ENCODE results near the gene TREML2. TPM values are rescaled to one million over a fixed set of nuclear protein-coding genes. Genes with fewer than 3 reads are reported as not detected.

TREML2 gene
- polyA plus RNA-seq, 1 of the 3 experiments (the other 2 are of a cell fraction): not detected

DNA sequence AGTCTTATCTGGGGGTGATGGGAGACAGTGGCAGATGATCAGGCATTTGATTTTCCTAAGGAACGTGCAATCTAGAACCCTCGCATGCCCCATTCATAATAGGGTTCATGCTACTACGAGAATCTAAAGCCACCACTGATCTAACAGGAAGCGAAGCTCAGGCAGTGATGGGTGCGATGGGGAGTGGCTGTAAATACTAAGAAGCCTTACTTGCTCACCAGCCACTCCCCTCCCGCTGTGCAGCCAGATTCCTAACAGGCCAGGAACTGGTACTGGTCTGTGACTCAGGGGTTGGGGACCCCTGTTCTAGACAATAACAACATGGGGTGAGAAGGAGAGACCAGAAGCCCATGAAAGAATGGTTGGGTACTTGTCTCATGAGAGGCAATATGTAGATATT, 31.7 kb upstream of the TREML2 start:
- DNase-seq: no peak
- Histone ChIP-seq H3K4me1 (ENCODE audit: control insufficient read depth in 1 of 2, insufficient read depth in 2 of 2, low read depth in 1 of 2, low read length in 1 of 2) (no peaks in the 10 kb centered on the region), H3K4me3 (ENCODE audit: low read depth in 2 of 2, low read length in 1 of 2) (no peak overlapping the region), H3K4me2 (no peak overlapping the region), H3K36me3 (replicated peaks in 1 of 2; ENCODE audit: control insufficient read depth in 1 of 2, insufficient read depth in 2 of 2, low read length in 1 of 2) (no peaks in the 10 kb centered on the region), H3K79me2 (ENCODE audit: insufficient read depth) (no peaks in the 10 kb centered on the region), H3K9me3 (no peaks in the 10 kb centered on the region; the same call in 1 of the 2 replicates), H3K9ac (no peak overlapping the region), H3F3A (replicated peaks; ENCODE audit: insufficient read depth) (no peaks in the 10 kb centered on the region), H3K9me2 (no peaks in the 10 kb centered on the region), H4K20me1 (ENCODE audit: insufficient read depth) (no peaks in the 10 kb centered on the region), H3K27ac (ENCODE audit: low read depth in 2 of 2, low read length in 1 of 2) (no peak overlapping the region), H2AFZ (ENCODE audit: low read depth) (no peak overlapping the region), H3K27me3 (ENCODE audit: insufficient read depth) (peaks cover 5% of the 10 kb centered on the region; the same call in 1 of the 2 replicates)
- TF ChIP-seq, protein P1, sequence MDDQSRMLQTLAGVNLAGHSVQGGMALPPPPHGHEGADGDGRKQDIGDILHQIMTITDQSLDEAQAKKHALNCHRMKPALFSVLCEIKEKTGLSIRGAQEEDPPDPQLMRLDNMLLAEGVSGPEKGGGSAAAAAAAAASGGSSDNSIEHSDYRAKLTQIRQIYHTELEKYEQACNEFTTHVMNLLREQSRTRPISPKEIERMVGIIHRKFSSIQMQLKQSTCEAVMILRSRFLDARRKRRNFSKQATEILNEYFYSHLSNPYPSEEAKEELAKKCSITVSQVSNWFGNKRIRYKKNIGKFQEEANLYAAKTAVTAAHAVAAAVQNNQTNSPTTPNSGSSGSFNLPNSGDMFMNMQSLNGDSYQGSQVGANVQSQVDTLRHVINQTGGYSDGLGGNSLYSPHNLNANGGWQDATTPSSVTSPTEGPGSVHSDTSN (IDR thresholded peaks at IDR 0.05): no peak
- no peak for TF ChIP-seq NRF1 (IDR thresholded peaks at IDR 0.05; ENCODE audit: low read depth, low read length)
- TF ChIP-seq, protein P2, sequence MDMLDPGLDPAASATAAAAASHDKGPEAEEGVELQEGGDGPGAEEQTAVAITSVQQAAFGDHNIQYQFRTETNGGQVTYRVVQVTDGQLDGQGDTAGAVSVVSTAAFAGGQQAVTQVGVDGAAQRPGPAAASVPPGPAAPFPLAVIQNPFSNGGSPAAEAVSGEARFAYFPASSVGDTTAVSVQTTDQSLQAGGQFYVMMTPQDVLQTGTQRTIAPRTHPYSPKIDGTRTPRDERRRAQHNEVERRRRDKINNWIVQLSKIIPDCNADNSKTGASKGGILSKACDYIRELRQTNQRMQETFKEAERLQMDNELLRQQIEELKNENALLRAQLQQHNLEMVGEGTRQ (IDR thresholded peaks at IDR 0.05; ENCODE audit: borderline replicate concordance, low read depth, low read length): no peak
- no peak for TF ChIP-seq GABPA (IDR thresholded peaks at IDR 0.05; ENCODE audit: low read depth)
- TF ChIP-seq SMC3 (IDR thresholded peaks at IDR 0.05; ENCODE audit: low read depth, low read length): no peak
- no peak for TF ChIP-seq MEF2A (IDR thresholded peaks at IDR 0.05; ENCODE audit: borderline replicate concordance, low read depth)
- TF ChIP-seq POLR2AphosphoS5 (IDR thresholded peaks at IDR 0.05; ENCODE audit: low read depth, low read length): no peak
- no peak for TF ChIP-seq FOSL2 (IDR thresholded peaks at IDR 0.05; ENCODE audit: borderline replicate concordance, low read depth)
- no peak for TF ChIP-seq JUND (IDR thresholded peaks at IDR 0.05)
- TF ChIP-seq GATA2 (CRISPR knock-in tag; IDR thresholded peaks at IDR 0.05): no peak
- TF ChIP-seq, protein P3, sequence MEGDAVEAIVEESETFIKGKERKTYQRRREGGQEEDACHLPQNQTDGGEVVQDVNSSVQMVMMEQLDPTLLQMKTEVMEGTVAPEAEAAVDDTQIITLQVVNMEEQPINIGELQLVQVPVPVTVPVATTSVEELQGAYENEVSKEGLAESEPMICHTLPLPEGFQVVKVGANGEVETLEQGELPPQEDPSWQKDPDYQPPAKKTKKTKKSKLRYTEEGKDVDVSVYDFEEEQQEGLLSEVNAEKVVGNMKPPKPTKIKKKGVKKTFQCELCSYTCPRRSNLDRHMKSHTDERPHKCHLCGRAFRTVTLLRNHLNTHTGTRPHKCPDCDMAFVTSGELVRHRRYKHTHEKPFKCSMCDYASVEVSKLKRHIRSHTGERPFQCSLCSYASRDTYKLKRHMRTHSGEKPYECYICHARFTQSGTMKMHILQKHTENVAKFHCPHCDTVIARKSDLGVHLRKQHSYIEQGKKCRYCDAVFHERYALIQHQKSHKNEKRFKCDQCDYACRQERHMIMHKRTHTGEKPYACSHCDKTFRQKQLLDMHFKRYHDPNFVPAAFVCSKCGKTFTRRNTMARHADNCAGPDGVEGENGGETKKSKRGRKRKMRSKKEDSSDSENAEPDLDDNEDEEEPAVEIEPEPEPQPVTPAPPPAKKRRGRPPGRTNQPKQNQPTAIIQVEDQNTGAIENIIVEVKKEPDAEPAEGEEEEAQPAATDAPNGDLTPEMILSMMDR (IDR thresholded peaks at IDR 0.05): no peak
- TF ChIP-seq ELF1 (IDR thresholded peaks at IDR 0.05): no peak
- POLR2A ChIA-PET: no interaction called here
- WGBS (ENCODE audit: low lambda C conversion rate): 5% methylated on average over 6 of the region's 6 CpGs
- CTCF ChIA-PET: no interaction called here

DNA sequence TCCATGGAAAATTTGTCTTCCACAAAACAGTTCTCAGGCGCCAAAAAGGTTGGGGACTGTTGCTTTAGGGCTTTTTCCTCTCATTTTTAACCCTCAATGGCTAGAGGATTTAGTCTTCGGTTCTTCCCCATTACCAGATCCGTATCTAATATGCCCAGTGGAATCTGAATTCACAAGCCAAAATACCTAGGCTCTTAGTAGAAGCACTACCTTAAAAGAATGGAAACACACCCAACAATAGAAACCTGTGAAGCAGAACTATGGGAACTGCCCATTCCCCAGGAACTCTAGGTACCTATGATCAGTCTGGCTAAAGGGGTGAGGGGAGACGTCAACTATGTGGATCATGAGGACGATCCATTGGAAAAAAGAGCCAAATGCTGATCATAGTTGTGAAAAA, 30.3 kb upstream of the TREML2 start:
- H3K9me3 ChIP-seq: no peaks in the 10 kb centered on the region; the same call in 1 of the 2 replicates
- no peak overlapping the region for H3K9ac ChIP-seq
- no peak overlapping the region for H3K27ac ChIP-seq (ENCODE audit: low read depth in 2 of 2, low read length in 1 of 2)
- no peaks in the 10 kb centered on the region for H4K20me1 ChIP-seq (ENCODE audit: insufficient read depth)
- ChIA-PET CTCF (no interaction called here), POLR2A (no interaction called here)
- no peaks in the 10 kb centered on the region for H3F3A ChIP-seq (replicated peaks; ENCODE audit: insufficient read depth)
- 6% methylated on average over 5 of the region's 5 CpGs for WGBS (ENCODE audit: low lambda C conversion rate)
- H3K4me1 ChIP-seq (ENCODE audit: control insufficient read depth in 1 of 2, insufficient read depth in 2 of 2, low read depth in 1 of 2, low read length in 1 of 2): no peaks in the 10 kb centered on the region
- H3K79me2 ChIP-seq (ENCODE audit: insufficient read depth): no peaks in the 10 kb centered on the region
- DNase-seq: no peak
- H3K4me2 ChIP-seq: no peak overlapping the region
- no peaks in the 10 kb centered on the region for H3K9me2 ChIP-seq
- no peak overlapping the region for H2AFZ ChIP-seq (ENCODE audit: low read depth)
- no peaks in the 10 kb centered on the region for H3K36me3 ChIP-seq (replicated peaks in 1 of 2; ENCODE audit: control insufficient read depth in 1 of 2, insufficient read depth in 2 of 2, low read length in 1 of 2)
- H3K4me3 ChIP-seq (ENCODE audit: low read depth in 2 of 2, low read length in 1 of 2): no peak overlapping the region
- peaks cover 5% of the 10 kb centered on the region; the same call in 1 of the 2 replicates for H3K27me3 ChIP-seq (ENCODE audit: insufficient read depth)
- no peak for TF ChIP-seq RFX5 (IDR thresholded peaks at IDR 0.05; ENCODE audit: low read length)
- TF ChIP-seq FOXJ3 (CRISPR knock-in tag; IDR thresholded peaks at IDR 0.05): no peak
- TF ChIP-seq, protein P2 (IDR thresholded peaks at IDR 0.05; ENCODE audit: borderline replicate concordance, low read depth, low read length): no peak
- TF ChIP-seq GATA2 (CRISPR knock-in tag; IDR thresholded peaks at IDR 0.05): no peak
- TF ChIP-seq SIN3A (IDR thresholded peaks at IDR 0.05; ENCODE audit: borderline replicate concordance, low read depth, low read length): no peak
- no peak for TF ChIP-seq JUND (IDR thresholded peaks at IDR 0.05)
- TF ChIP-seq, protein P3 (IDR thresholded peaks at IDR 0.05): no peak
- TF ChIP-seq, protein P1 (IDR thresholded peaks at IDR 0.05): no peak
- TF ChIP-seq, protein P4, sequence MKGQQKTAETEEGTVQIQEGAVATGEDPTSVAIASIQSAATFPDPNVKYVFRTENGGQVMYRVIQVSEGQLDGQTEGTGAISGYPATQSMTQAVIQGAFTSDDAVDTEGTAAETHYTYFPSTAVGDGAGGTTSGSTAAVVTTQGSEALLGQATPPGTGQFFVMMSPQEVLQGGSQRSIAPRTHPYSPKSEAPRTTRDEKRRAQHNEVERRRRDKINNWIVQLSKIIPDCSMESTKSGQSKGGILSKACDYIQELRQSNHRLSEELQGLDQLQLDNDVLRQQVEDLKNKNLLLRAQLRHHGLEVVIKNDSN (IDR thresholded peaks at IDR 0.05; ENCODE audit: borderline replicate concordance, low read depth): no peak
- TF ChIP-seq, protein P5, sequence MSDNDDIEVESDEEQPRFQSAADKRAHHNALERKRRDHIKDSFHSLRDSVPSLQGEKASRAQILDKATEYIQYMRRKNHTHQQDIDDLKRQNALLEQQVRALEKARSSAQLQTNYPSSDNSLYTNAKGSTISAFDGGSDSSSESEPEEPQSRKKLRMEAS (IDR thresholded peaks at IDR 0.05; ENCODE audit: low read depth): no peak
- no peak for TF ChIP-seq RAD21 (IDR thresholded peaks at IDR 0.05; ENCODE audit: low read length)
- TF ChIP-seq RCOR1 (IDR thresholded peaks at IDR 0.05; ENCODE audit: low read length): no peak
